Activated CD8-positive, alpha-beta T cell treated with anti-CD3 and anti-CD28 coated beads for 36 hours (primary cell): ENCODE results near the gene PNLIPRP1. TPM values are rescaled to one million over a fixed set of nuclear protein-coding genes. Genes with fewer than 3 reads are reported as not detected.
A peak's percentile ranks its signal among the peaks of the same experiment; 100 is the strongest.

Experiments
- ATAC-seq: fragments of 200-7000 bp; cut with Tn5 transposase; one replicate; pipeline ENCODE4 v1.10.0; 2021; ENCODE audit warnings: mild to moderate bottlenecking, moderate library complexity
- CTCF ChIA-PET: fragments of 350-600 bp; sonication (Branson Sonifier 250); formaldehyde crosslinking; loops from one replicate; lab custom pipeline; 2021; ENCODE audit warnings: antibody characterized with exemption; lab: Charles Lee
- POLR2A ChIA-PET: fragments of 350-600 bp; sonication (Branson Sonifier 250); formaldehyde crosslinking; loops from one replicate; lab custom pipeline; 2021; ENCODE audit warnings: antibody characterized with exemption; lab: Charles Lee
- DNase-seq: peaks from one replicate; pipeline ENCODE4 v3.0.0-alpha.2; 2020
- H3K27ac Mint-ChIP-seq: one replicate; pipeline ENCODE4 v1.8.0; 2021; ENCODE audit warnings: mild to moderate bottlenecking, mixed read lengths
- H3K27me3 Mint-ChIP-seq: one replicate; pipeline ENCODE4 v1.8.0; 2021; ENCODE audit warnings: mixed read lengths
- H3K36me3 Mint-ChIP-seq: one replicate; pipeline ENCODE4 v1.8.0; 2021; ENCODE audit warnings: low read depth, mixed read lengths
- H3K4me1 Mint-ChIP-seq: one replicate; pipeline ENCODE4 v1.8.0; 2021; ENCODE audit warnings: low read depth, mixed read lengths
- H3K4me3 Mint-ChIP-seq: one replicate; pipeline ENCODE4 v1.8.0; 2021; ENCODE audit warnings: mild to moderate bottlenecking, moderate library complexity, mixed read lengths
- H3K9me3 Mint-ChIP-seq: one replicate; pipeline ENCODE4 v1.8.0; 2021; ENCODE audit warnings: mixed read lengths
- intact Hi-C: fragments of 100-400 bp; cut with micrococcal nuclease; formaldehyde crosslinking; loops from one replicate; pipeline ENCODE4 v1.10.0; 2022
- total RNA-seq, 2 experiments: library from RNA; stranded (reverse); gene quantifications; one replicate each; pipeline ENCODE4 v1.2.3, GENCODE V29; 2021
- TF ChIP-seq, protein P1 (sequence below): fragments of 200-600 bp; IDR thresholded peaks from one replicate; pipeline ENCODE4 v1.8.0; 2022; ENCODE audit warnings: antibody characterized with exemption, mild to moderate bottlenecking

Gene PNLIPRP1
- total RNA-seq, 2 experiments from 2014 or later = not detected

DNA sequence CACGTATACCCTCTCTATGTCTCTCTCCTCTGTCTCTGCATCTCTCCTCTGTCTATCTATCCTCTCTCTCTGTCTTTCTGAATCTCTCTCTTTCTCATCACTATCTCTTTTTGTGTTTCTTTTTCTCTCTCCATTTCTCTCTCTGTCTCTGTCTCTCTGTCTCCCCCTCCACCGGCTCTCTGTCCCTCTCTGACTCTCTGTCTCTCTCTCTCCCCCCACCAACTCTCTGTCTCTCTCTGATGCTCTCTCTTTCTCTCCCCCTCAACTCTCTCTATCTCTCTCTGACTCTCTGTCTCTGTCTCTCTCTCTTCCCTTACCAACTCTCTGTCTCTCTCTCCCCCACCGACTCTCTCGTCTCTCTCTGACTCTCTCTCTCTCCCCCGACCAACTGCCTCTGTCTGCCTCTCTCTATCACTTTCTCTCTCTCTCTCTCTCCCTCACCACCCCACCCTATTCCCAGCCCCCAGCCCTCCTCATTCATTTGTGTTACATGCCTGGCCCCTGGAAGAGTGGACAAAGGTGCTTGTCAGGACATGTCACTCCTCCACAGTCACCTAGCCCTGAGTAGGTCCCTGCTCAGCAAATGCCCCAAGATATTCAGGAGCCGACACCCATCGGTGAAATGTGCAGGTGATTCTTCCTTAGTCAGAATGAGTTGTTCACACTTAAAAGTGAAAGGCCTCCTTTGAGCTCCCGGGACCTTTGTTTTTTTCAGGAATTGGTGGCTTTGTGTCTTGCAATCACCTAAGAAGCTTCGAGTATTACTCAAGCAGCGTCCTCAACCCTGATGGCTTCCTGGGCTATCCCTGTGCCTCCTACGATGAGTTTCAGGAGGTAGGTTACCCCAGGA is 43.6 kb downstream of the PNLIPRP1 start:
- CTCF ChIA-PET = no interaction called here
- DNase-seq (no peak), ATAC-seq (no peak)
- no peaks in the 10 kb centered on the region for H3K9me3 Mint-ChIP-seq
- H3K27me3 Mint-ChIP-seq = peaks cover 9% of the 10 kb centered on the region
- H3K4me1 Mint-ChIP-seq = peaks cover 4% of the 10 kb centered on the region
- intact Hi-C loops = no loop called here
- H3K36me3 Mint-ChIP-seq = no peaks in the 10 kb centered on the region
- POLR2A ChIA-PET = no interaction called here
- H3K4me3 Mint-ChIP-seq = no peak overlapping the region
- TF ChIP-seq, protein P1, sequence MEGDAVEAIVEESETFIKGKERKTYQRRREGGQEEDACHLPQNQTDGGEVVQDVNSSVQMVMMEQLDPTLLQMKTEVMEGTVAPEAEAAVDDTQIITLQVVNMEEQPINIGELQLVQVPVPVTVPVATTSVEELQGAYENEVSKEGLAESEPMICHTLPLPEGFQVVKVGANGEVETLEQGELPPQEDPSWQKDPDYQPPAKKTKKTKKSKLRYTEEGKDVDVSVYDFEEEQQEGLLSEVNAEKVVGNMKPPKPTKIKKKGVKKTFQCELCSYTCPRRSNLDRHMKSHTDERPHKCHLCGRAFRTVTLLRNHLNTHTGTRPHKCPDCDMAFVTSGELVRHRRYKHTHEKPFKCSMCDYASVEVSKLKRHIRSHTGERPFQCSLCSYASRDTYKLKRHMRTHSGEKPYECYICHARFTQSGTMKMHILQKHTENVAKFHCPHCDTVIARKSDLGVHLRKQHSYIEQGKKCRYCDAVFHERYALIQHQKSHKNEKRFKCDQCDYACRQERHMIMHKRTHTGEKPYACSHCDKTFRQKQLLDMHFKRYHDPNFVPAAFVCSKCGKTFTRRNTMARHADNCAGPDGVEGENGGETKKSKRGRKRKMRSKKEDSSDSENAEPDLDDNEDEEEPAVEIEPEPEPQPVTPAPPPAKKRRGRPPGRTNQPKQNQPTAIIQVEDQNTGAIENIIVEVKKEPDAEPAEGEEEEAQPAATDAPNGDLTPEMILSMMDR = no peak
- no peak overlapping the region for H3K27ac Mint-ChIP-seq

DNA sequence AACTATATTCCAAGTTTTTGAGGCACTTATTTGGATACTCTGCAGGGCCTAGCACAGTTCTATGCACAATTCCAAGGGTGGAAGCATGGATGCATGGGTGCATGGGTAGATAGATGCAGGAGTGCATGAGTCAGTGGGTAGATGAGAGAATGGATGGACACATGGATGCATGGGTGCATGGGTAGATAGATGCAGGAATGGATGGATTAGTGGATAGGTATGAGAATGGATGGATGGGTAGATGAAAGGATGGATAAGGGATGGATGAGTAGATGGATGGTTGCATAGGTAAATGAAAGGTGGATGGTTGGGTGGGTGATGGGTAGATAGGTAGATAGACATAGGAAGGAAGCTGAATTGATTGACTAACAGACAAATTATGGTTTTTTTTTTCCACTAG is 45.6 kb downstream of the PNLIPRP1 start:
- Mint-ChIP-seq H3K27ac (no peak overlapping the region), H3K36me3 (no peaks in the 10 kb centered on the region), H3K4me1 (peaks cover 4% of the 10 kb centered on the region), H3K4me3 (no peak overlapping the region), H3K27me3 (peaks cover 19% of the 10 kb centered on the region), H3K9me3 (peaks cover 2% of the 10 kb centered on the region)
- POLR2A ChIA-PET = no interaction called here
- TF ChIP-seq, protein P1 = no peak
- ATAC-seq = no peak
- CTCF ChIA-PET = no interaction called here
- DNase-seq = no peak
- intact Hi-C loops = no loop called here

DNA sequence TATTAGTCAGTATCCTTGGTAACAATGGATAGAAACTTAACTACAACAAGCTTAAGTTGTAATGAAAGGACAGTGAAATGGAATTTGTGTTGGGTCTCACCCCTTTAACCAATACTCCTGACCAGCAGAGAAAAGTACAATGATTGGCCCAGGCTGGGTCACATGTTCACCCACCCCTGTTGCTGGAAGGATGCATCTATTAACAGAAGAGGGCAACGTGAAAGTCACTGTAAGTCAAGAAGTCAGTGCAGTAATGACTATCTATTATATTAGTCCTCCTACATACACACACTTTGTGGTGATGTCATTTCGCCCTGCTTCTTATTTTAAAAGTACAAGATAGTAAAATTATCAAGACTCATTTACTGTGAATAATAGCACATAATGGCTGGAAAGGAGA is 46.2 kb downstream of the PNLIPRP1 start:
- no peak for ATAC-seq
- Mint-ChIP-seq H3K27me3 (peaks cover 19% of the 10 kb centered on the region), H3K36me3 (no peaks in the 10 kb centered on the region), H3K4me1 (peaks cover 4% of the 10 kb centered on the region), H3K9me3 (peaks cover 2% of the 10 kb centered on the region), H3K27ac (no peak overlapping the region), H3K4me3 (no peak overlapping the region)
- intact Hi-C loops = no loop called here
- TF ChIP-seq, protein P1 = no peak
- no peak for DNase-seq
- ChIA-PET POLR2A (no interaction called here), CTCF (no interaction called here)

DNA sequence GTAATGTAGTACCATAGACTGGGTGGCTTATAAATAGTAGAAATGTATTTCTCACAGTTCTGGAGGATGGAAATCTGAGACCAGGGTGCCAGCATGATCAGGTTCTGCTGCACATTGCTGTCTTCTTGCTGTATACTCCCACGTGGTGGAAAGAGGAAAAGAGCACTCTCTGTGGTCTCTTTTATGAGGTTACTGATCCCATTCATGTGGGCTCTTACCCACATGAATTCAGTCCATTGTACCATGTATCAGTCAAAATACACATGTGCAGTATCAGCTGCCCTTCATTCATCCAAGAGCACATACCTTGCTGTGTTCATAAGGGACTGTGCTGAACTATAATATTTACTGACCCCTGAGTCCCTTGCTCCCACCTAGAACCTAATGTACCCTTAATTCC is 47.1 kb downstream of the PNLIPRP1 start:
- TF ChIP-seq, protein P1 = no peak
- peaks cover 4% of the 10 kb centered on the region for H3K4me1 Mint-ChIP-seq
- DNase-seq = peak; percentile 5
- peaks cover 2% of the 10 kb centered on the region for H3K9me3 Mint-ChIP-seq
- no peaks in the 10 kb centered on the region for H3K36me3 Mint-ChIP-seq
- H3K4me3 Mint-ChIP-seq = no peak overlapping the region
- intact Hi-C loops = no loop called here
- ATAC-seq = peak; percentile 45
- POLR2A ChIA-PET = no interaction called here
- no peak overlapping the region for H3K27ac Mint-ChIP-seq
- CTCF ChIA-PET = no interaction called here
- peaks cover 25% of the 10 kb centered on the region for H3K27me3 Mint-ChIP-seq

DNA sequence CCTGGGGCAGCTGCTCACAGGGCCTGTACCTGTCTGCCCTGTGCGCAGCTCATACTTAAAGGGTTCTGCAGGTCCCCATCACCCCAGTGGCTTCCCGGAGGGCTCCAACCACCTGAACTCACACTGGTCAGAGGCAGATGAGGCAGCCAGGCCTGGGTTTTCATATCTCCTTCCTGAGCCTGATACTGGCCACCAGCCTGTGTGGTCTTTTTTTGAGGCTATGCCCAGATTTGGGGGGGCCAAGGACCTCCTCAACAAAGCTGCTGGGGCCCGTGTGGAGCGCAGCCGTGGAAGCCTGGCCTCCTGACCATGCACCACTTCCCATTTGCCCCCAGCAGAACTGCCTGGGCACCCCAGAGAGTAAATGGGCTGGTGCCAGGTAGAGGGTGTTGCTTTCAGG is 55.7 kb downstream of the PNLIPRP1 start:
- no peaks in the 10 kb centered on the region for H3K4me1 Mint-ChIP-seq
- H3K27ac Mint-ChIP-seq = no peak overlapping the region
- POLR2A ChIA-PET = no interaction called here
- no peaks in the 10 kb centered on the region for H3K36me3 Mint-ChIP-seq
- CTCF ChIA-PET = interaction anchor here (1.4 kb wide), 1 partner anchor 8 kb away, joined by 4 read pairs; no protein-coding TSS in a partner anchor
- H3K4me3 Mint-ChIP-seq = no peak overlapping the region
- ATAC-seq (no peak), DNase-seq (no peak)
- H3K27me3 Mint-ChIP-seq = peaks cover 9% of the 10 kb centered on the region
- intact Hi-C loops = no loop called here
- TF ChIP-seq, protein P1 = no peak
- H3K9me3 Mint-ChIP-seq = peaks cover 4% of the 10 kb centered on the region
